ENCODE data around the gene ARHGAP32. TPM values are rescaled to one million over a fixed set of nuclear protein-coding genes. Genes with fewer than 3 reads are reported as not detected.
"Not testable (repeated sequence)": the region's sequence is repeated elsewhere in the genome, so short reads cannot be mapped to it uniquely, and the experiment has no call there.

ARHGAP32 gene
- total RNA-seq, 1 donor from 2014 or later = 50.8 TPM

DNA sequence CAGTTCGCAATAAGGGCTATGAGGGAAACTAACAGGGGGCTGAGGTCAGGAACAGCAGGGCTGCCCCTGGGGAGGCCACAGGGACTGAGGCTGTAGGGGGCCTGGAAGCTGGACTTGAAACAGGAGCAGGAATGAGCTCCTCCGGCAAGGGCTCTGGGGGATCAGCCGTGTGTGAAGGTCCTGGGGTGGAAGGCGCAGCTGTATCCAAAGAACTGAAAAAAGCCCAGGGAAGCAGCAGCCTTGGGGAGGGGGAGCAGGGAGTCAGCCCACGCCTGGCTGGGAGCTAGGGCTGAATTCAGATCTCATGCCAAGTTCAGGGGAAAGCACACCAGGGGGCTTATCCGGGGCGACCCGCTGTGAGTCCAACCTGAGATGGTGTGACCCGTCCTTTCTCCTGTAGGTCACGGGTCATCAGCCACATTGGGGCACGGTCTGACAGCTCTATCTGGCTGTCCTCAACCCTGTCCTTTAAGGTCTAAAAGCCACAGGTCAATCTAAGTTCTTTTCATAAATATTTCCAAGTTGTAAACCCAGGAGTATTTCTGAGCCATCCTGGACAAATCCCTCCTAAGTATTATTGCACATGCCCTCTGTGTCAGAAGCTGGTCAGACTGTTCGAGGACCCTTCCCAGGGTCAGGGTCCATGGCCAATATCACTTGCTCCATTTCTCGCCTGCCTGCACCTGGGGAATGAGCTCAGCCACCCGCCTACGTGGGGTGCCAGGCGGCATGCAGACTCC is 267.4 kb downstream of the ARHGAP32 start:
- Histone ChIP-seq H3K36me3 (ENCODE audit: control insufficient read depth, insufficient read depth, low read length) (no peaks in the 10 kb centered on the region), H3K27me3 (ENCODE audit: control insufficient read depth, insufficient read depth, low read length) (no peaks in the 10 kb centered on the region), H3K4me3 (ENCODE audit: low read depth, low read length) (no peak overlapping the region)
- TF ChIP-seq, protein P1, sequence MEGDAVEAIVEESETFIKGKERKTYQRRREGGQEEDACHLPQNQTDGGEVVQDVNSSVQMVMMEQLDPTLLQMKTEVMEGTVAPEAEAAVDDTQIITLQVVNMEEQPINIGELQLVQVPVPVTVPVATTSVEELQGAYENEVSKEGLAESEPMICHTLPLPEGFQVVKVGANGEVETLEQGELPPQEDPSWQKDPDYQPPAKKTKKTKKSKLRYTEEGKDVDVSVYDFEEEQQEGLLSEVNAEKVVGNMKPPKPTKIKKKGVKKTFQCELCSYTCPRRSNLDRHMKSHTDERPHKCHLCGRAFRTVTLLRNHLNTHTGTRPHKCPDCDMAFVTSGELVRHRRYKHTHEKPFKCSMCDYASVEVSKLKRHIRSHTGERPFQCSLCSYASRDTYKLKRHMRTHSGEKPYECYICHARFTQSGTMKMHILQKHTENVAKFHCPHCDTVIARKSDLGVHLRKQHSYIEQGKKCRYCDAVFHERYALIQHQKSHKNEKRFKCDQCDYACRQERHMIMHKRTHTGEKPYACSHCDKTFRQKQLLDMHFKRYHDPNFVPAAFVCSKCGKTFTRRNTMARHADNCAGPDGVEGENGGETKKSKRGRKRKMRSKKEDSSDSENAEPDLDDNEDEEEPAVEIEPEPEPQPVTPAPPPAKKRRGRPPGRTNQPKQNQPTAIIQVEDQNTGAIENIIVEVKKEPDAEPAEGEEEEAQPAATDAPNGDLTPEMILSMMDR (IDR thresholded peaks at IDR 0.05; ENCODE audit: insufficient read depth, low read length, severe bottlenecking) = no peak
- FAIRE-seq (no peak), DNase-seq (ENCODE audit: low read depth) (no peak)

DNA sequence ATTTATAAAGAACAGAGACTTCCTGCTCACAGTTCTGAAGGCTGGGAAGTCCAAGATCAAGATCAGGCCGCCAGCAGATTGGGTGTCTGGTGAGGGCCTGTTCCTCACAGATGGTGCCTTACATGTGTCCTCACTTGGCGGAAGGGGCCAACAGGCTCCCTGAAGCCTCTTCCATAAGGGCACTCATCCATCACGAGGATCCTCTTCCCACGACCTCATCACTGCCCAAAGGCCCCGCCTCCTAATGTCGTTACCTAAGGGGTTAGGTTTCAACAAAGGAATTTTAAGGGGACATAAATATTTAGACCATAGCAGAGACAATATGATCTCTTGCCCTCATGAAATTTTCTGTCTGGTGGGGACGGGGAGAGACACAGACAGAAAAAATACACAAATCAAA is 268.0 kb downstream of the ARHGAP32 start:
- no peaks in the 10 kb centered on the region for H3K36me3 ChIP-seq (ENCODE audit: control insufficient read depth, insufficient read depth, low read length)
- FAIRE-seq (no peak), DNase-seq (ENCODE audit: low read depth) (no peak)
- TF ChIP-seq, protein P1 (IDR thresholded peaks at IDR 0.05; ENCODE audit: insufficient read depth, low read length, severe bottlenecking) = no peak
- H3K4me3 ChIP-seq (ENCODE audit: low read depth, low read length) = no peak overlapping the region
- no peaks in the 10 kb centered on the region for H3K27me3 ChIP-seq (ENCODE audit: control insufficient read depth, insufficient read depth, low read length)

DNA sequence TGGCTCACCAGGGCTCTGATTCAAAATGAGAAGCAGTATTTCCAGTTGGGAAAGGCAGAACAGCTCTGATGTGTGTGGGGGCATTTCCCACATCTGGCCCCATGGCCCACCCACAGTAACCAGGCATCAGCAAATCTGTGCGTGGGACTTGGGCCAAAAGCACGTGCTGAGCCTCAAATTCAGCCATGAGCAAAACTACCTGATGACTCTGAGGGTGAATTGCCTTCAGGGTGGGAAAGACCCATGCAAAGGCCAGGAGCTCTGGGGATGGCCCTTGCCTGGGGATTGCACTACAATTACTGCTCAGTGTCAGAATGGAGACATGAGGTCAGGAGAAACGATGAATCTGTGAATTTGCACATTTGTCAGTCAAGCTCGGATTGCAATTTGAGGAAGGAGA is 270.3 kb downstream of the ARHGAP32 start:
- H3K4me3 ChIP-seq (ENCODE audit: low read depth, low read length) = no peak overlapping the region
- no peaks in the 10 kb centered on the region for H3K36me3 ChIP-seq (ENCODE audit: control insufficient read depth, insufficient read depth, low read length)
- FAIRE-seq (no peak), DNase-seq (ENCODE audit: low read depth) (no peak)
- no peaks in the 10 kb centered on the region for H3K27me3 ChIP-seq (ENCODE audit: control insufficient read depth, insufficient read depth, low read length)
- TF ChIP-seq, protein P1 (IDR thresholded peaks at IDR 0.05; ENCODE audit: insufficient read depth, low read length, severe bottlenecking) = no peak

DNA sequence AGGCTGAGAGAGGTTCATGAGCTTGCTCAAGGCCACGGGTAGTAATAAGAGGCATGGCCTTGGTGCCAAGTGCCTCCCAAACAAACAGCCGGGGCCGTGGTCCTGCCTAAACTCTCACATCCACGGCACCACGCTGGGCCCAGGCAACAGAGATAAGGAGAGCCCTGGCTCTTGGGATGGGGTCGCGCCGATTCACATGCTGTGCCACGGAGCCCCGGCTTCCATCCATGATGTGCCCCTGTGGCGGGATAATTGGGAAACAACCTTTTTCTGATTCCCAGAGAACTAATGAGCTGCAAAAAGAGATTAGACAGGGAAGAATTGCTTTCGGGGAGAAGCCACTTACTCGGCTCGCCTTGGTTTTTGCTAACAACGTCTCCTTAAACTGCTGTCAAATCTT is 271.5 kb downstream of the ARHGAP32 start:
- no peaks in the 10 kb centered on the region for H3K27me3 ChIP-seq (ENCODE audit: control insufficient read depth, insufficient read depth, low read length)
- DNase-seq (ENCODE audit: low read depth) = no peak
- no peak overlapping the region for H3K4me3 ChIP-seq (ENCODE audit: low read depth, low read length)
- no peaks in the 10 kb centered on the region for H3K36me3 ChIP-seq (ENCODE audit: control insufficient read depth, insufficient read depth, low read length)
- FAIRE-seq = no peak
- TF ChIP-seq, protein P1 (IDR thresholded peaks at IDR 0.05; ENCODE audit: insufficient read depth, low read length, severe bottlenecking) = no peak

DNA sequence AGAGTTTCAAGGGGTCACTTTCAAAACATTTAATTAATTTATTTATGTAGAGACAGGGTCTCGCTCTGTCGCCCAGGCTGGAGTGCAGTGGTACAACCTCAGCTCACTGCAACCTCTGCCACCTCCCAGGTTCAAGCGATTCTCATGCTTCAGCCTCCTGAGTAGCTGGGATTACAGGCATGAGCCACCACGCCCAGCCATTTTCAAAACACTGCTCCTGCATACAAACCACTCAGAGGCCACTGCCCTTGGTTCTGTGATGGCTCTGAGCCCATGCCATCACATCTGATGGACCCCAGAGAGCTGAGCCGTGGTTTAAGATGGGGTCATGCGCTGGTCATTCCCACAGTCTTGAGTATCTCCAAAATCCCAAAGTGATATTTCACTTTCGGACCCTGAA is 272.5 kb downstream of the ARHGAP32 start:
- H3K36me3 ChIP-seq (ENCODE audit: control insufficient read depth, insufficient read depth, low read length); FAIRE-seq; H3K27me3 ChIP-seq (ENCODE audit: control insufficient read depth, insufficient read depth, low read length); H3K4me3 ChIP-seq (ENCODE audit: low read depth, low read length); DNase-seq (ENCODE audit: low read depth): not testable (repeated sequence)

DNA sequence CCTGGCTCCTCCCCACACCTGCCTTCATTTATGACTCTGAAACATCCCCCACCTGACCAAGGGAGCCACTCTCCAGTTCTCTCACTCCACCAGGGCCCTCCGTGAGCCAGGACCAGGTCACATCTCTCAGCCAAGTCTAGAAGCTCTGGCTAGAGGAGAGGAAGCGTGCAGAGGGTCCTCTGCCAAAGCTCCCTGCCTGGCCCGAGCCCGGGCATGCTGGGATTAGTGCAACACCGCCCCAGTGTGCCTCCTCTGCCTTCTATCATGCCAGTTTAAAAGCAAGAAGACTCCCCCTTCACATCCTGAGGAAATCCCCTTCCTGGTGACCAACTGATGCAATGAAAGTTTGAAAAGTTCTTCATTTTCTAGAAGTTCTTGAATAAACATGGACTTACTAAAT is 272.9 kb downstream of the ARHGAP32 start:
- H3K4me3 ChIP-seq (ENCODE audit: low read depth, low read length) = no peak overlapping the region
- TF ChIP-seq, protein P1 (IDR thresholded peaks at IDR 0.05; ENCODE audit: insufficient read depth, low read length, severe bottlenecking) = no peak
- no peaks in the 10 kb centered on the region for H3K27me3 ChIP-seq (ENCODE audit: control insufficient read depth, insufficient read depth, low read length)
- FAIRE-seq = no peak
- no peaks in the 10 kb centered on the region for H3K36me3 ChIP-seq (ENCODE audit: control insufficient read depth, insufficient read depth, low read length)
- DNase-seq (ENCODE audit: low read depth) = no peak
